ENCODE data around the gene KRTAP9-3.
"Not testable (repeated sequence)": the region's sequence is repeated elsewhere in the genome, so short reads cannot be mapped to it uniquely, and the experiment has no call there.

The KRTAP9-3 gene

GRCh38 chr17:41258406-41258805, 26.2 kb downstream of the KRTAP9-3 start:
- in situ Hi-C loops (cut with HindIII; ENCODE audit: low pct_unique_long_range_greater_than_20kb, low sequenced_read_pairs), result no loop called here
- TF ChIP-seq JUND (IDR thresholded peaks at IDR 0.05; ENCODE audit: low read depth), result no peak
- no peak for DNase-seq (ENCODE audit: low read depth in 1 of 2, low spot score in 1 of 2)

- no peak for TF ChIP-seq JUND (IDR thresholded peaks at IDR 0.05; ENCODE audit: low read depth)
- no peak for DNase-seq (ENCODE audit: low read depth in 1 of 2, low spot score in 1 of 2)
- in situ Hi-C loops (cut with HindIII; ENCODE audit: low pct_unique_long_range_greater_than_20kb, low sequenced_read_pairs), result no loop called here
Observed at GRCh38 chr17:41263212-41263611, 31.0 kb downstream of the KRTAP9-3 start.

- in situ Hi-C loops (cut with HindIII; ENCODE audit: low pct_unique_long_range_greater_than_20kb, low sequenced_read_pairs), result no loop called here
- TF ChIP-seq JUND (IDR thresholded peaks at IDR 0.05; ENCODE audit: low read depth), result no peak
- DNase-seq (ENCODE audit: low read depth in 1 of 2, low spot score in 1 of 2), result peak in 1 of 2 experiments; percentile 22
Observed at GRCh38 chr17:41264599-41264998, 32.4 kb downstream of the KRTAP9-3 start.

GRCh38 chr17:41265078-41265477, 32.8 kb downstream of the KRTAP9-3 start, which contains the start of gene KRTAP9-6:
KRTAP9-6 (plus strand) TSS chr17:41265378; CDS start chr17:41265378, 0 bp downstream.
- in situ Hi-C loops (cut with HindIII; ENCODE audit: low pct_unique_long_range_greater_than_20kb, low sequenced_read_pairs), result no loop called here
- TF ChIP-seq JUND (IDR thresholded peaks at IDR 0.05; ENCODE audit: low read depth), result no peak
- DNase-seq (ENCODE audit: low read depth in 1 of 2, low spot score in 1 of 2), result no peak

- no peak for DNase-seq (ENCODE audit: low read depth in 1 of 2, low spot score in 1 of 2)
- TF ChIP-seq JUND (IDR thresholded peaks at IDR 0.05; ENCODE audit: low read depth), result no peak
- in situ Hi-C loops (cut with HindIII; ENCODE audit: low pct_unique_long_range_greater_than_20kb, low sequenced_read_pairs), result no loop called here
Observed at GRCh38 chr17:41267711-41268110, 35.5 kb downstream of the KRTAP9-3 start.

- in situ Hi-C loops (cut with HindIII; ENCODE audit: low pct_unique_long_range_greater_than_20kb, low sequenced_read_pairs); DNase-seq (ENCODE audit: low read depth in 1 of 2, low spot score in 1 of 2): not testable (repeated sequence)
Observed at GRCh38 chr17:41271323-41271722, 39.1 kb downstream of the KRTAP9-3 start.

GRCh38 chr17:41271858-41272257, 39.6 kb downstream of the KRTAP9-3 start:
- no peak for TF ChIP-seq JUND (IDR thresholded peaks at IDR 0.05; ENCODE audit: low read depth)
- no peak for DNase-seq (ENCODE audit: low read depth in 1 of 2, low spot score in 1 of 2)
- in situ Hi-C loops (cut with HindIII; ENCODE audit: low pct_unique_long_range_greater_than_20kb, low sequenced_read_pairs), result no loop called here

GRCh38 chr17:41275648-41276190, 43.5 kb downstream of the KRTAP9-3 start, which contains the start of gene KRTAP9-7:
KRTAP9-7 (plus strand) TSS chr17:41275698; CDS start chr17:41275698, 0 bp downstream.
- DNase-seq (ENCODE audit: low read depth in 1 of 2, low spot score in 1 of 2); in situ Hi-C loops (cut with HindIII; ENCODE audit: low pct_unique_long_range_greater_than_20kb, low sequenced_read_pairs): not testable (repeated sequence)

- no peak for DNase-seq (ENCODE audit: low read depth in 1 of 2, low spot score in 1 of 2)
- in situ Hi-C loops (cut with HindIII; ENCODE audit: low pct_unique_long_range_greater_than_20kb, low sequenced_read_pairs), result no loop called here
- TF ChIP-seq JUND (IDR thresholded peaks at IDR 0.05; ENCODE audit: low read depth), result no peak
Observed at GRCh38 chr17:41278176-41278955, 46.1 kb downstream of the KRTAP9-3 start.

Data from T47D (cell line).